H1 (cell line): ENCODE data around the gene SPATS1. TPM values are rescaled to one million over a fixed set of nuclear protein-coding genes. Genes with fewer than 3 reads are reported as not detected.
A peak's percentile ranks its signal among the peaks of the same experiment; 100 is the strongest.

Experiments used
- CTCF ChIA-PET: fragments of 300-600 bp; sonication (Branson Sonifier 250); formaldehyde crosslinking; loops from one replicate; lab custom pipeline; 2021; ENCODE audit not compliant: partially characterized antibody; lab: Charles Lee
- POLR2A ChIA-PET: fragments of 300-600 bp; sonication (Branson Sonifier 250); formaldehyde crosslinking; loops from one replicate; lab custom pipeline; 2021; ENCODE audit warnings: inconsistent platforms; ENCODE audit not compliant: partially characterized antibody; lab: Charles Lee
- DNase-seq, 2 experiments: peaks; one replicate each; pipeline versions ENCODE4 v3.0.0 to v3.0.0-alpha.2; 2010 to 2022; ENCODE audit warnings: low spot score in 2 of 2, low read depth in 1 of 2, mixed read lengths in 1 of 2
- FAIRE-seq: peaks from 2 replicates; lab custom pipeline; 2011; peaks lifted over from hg19 to GRCh38; lab: Jason Lieb, UNC
- H2AFZ ChIP-seq: 2 replicates; pipeline ENCODE4 v1.8.1; 2012; ENCODE audit warnings: low read length, inconsistent platforms
- H2AK5ac ChIP-seq: 2 replicates; pipeline ENCODE4 v1.6.1; 2013; ENCODE audit warnings: low read depth, low read length
- H2BK120ac ChIP-seq: replicated peaks from 2 replicates; pipeline ENCODE3; 2013; ENCODE audit warnings: low read depth, low read length, inconsistent platforms
- H2BK12ac ChIP-seq: 2 replicates; pipeline ENCODE4 v1.6.1; 2013; ENCODE audit warnings: low read depth, low read length
- H2BK15ac ChIP-seq: 2 replicates; pipeline ENCODE4 v1.6.1; 2013; ENCODE audit warnings: low read length
- H2BK20ac ChIP-seq: 2 replicates; pipeline ENCODE4 v1.6.1; 2013; ENCODE audit warnings: low read length
- H2BK5ac ChIP-seq: 2 replicates; pipeline ENCODE4 v1.6.1; 2013; ENCODE audit warnings: low read depth, low read length
- H3K14ac ChIP-seq: 2 replicates; pipeline ENCODE4 v1.6.1; 2013; ENCODE audit warnings: inconsistent platforms; ENCODE audit not compliant: insufficient read length
- H3K18ac ChIP-seq: 2 replicates; pipeline ENCODE4 v1.6.1; 2013; ENCODE audit warnings: low read length; ENCODE audit errors: extremely low read depth
- H3K23ac ChIP-seq: 2 replicates; pipeline ENCODE4 v1.6.1; 2013; ENCODE audit warnings: inconsistent platforms; ENCODE audit not compliant: insufficient read length
- H3K23me2 ChIP-seq: 2 replicates; pipeline ENCODE4 v1.6.1; 2013; ENCODE audit warnings: low read depth, low read length
- H3K27ac ChIP-seq: 2 replicates; pipeline ENCODE4 v1.6.1; 2011; ENCODE audit warnings: low read depth, low read length, inconsistent platforms
- H3K27me3 ChIP-seq, 4 experiments: replicated peaks in 1 of 4; 1 replicate in 1 of 4; 2 replicates in 3 of 4; pipeline versions ENCODE4 v1.6.1 to v1.8.1; 2011 to 2013; ENCODE audit warnings: low read length in 3 of 4, mild to moderate bottlenecking in 3 of 4, inconsistent platforms in 2 of 4, mixed read lengths in 2 of 4, moderate library complexity in 1 of 4; ENCODE audit not compliant: control insufficient read depth in 3 of 4, insufficient read depth in 3 of 4; ENCODE audit errors: extremely low read depth in 1 of 4
- H3K36me3 ChIP-seq, 4 experiments: 2 replicates each; pipeline versions ENCODE4 v1.6.1 to v1.8.1; 2011 to 2013; ENCODE audit warnings: mild to moderate bottlenecking in 4 of 4, low read length in 3 of 4, moderate library complexity in 2 of 4, control low read depth in 1 of 4, inconsistent platforms in 1 of 4; ENCODE audit not compliant: insufficient read depth in 4 of 4, control insufficient read depth in 2 of 4
- H3K4ac ChIP-seq: replicated peaks from 2 replicates; pipeline ENCODE3; 2013; ENCODE audit warnings: low read length, low read depth, mixed read lengths, inconsistent platforms; ENCODE audit not compliant: insufficient read length
- H3K4me1 ChIP-seq, 4 experiments: replicated peaks in 1 of 4; 1 replicate in 1 of 4; 2 replicates in 3 of 4; pipeline versions ENCODE4 v1.6.1 to v1.8.1; 2011 to 2013; ENCODE audit warnings: low read length in 3 of 4, inconsistent platforms in 2 of 4, mixed read lengths in 1 of 4; ENCODE audit not compliant: insufficient read depth in 4 of 4, control insufficient read depth in 3 of 4
- H3K4me2 ChIP-seq, 2 experiments: 2 replicates each; pipeline versions ENCODE4 v1.6.1 to v1.8.1; 2011 to 2013; ENCODE audit warnings: low read depth in 2 of 2, low read length in 2 of 2, control low read depth in 1 of 2, inconsistent platforms in 1 of 2, mild to moderate bottlenecking in 1 of 2; ENCODE audit not compliant: insufficient read depth in 1 of 2
- H3K4me3 ChIP-seq, 4 experiments: fragments of 200-600, 300-600 bp in 1 of 4; sonication (generic), shearing (Covaris generic), sonication (Bioruptor Twin) in 1 of 4; 2 replicates each; pipeline versions ENCODE4 v1.5.1 to v1.8.1; 2011 to 2016; ENCODE audit warnings: low read length in 4 of 4, low read depth in 3 of 4, control low read depth in 2 of 4, inconsistent platforms in 2 of 4, mild to moderate bottlenecking in 2 of 4, mixed read lengths in 1 of 4, moderate library complexity in 1 of 4; ENCODE audit not compliant: insufficient read depth in 2 of 4; ENCODE audit errors: extremely low read depth in 1 of 4
- H3K56ac ChIP-seq: replicated peaks from 2 replicates; pipeline ENCODE3; 2013; ENCODE audit warnings: low read depth, mild to moderate bottlenecking, mixed read lengths, low read length, inconsistent platforms; ENCODE audit not compliant: insufficient read length
- H3K79me1 ChIP-seq: 2 replicates; pipeline ENCODE4 v1.6.1; 2013; ENCODE audit warnings: low read depth, low read length, control low read depth
- H3K79me2 ChIP-seq, 2 experiments: 2 replicates each; pipeline versions ENCODE4 v1.6.1 to v1.8.1; 2012 to 2013; ENCODE audit warnings: low read length in 2 of 2, mild to moderate bottlenecking in 2 of 2, inconsistent platforms in 1 of 2; ENCODE audit not compliant: insufficient read depth in 2 of 2, control insufficient read depth in 1 of 2
- H3K9ac ChIP-seq, 4 experiments: replicated peaks in 1 of 4; 1 replicate in 1 of 4; 2 replicates in 3 of 4; pipeline versions ENCODE4 v1.6.1 to v1.8.1; 2011 to 2013; ENCODE audit warnings: low read depth in 3 of 4, low read length in 3 of 4, control low read depth in 2 of 4, mild to moderate bottlenecking in 2 of 4, moderate library complexity in 2 of 4, inconsistent platforms in 1 of 4; ENCODE audit errors: extremely low read depth in 1 of 4
- H3K9me3 ChIP-seq, 2 experiments: 2 replicates each; pipeline versions ENCODE4 v1.6.1 to v1.8.1; 2012 to 2013; ENCODE audit warnings: mild to moderate bottlenecking in 2 of 2, moderate library complexity in 2 of 2, control low read depth in 1 of 2, inconsistent platforms in 1 of 2, low read depth in 1 of 2, low read length in 1 of 2, mixed read lengths in 1 of 2; ENCODE audit not compliant: insufficient read depth in 2 of 2
- H4K20me1 ChIP-seq, 2 experiments: replicated peaks in 1 of 2; 2 replicates each; pipeline versions ENCODE3 to v1.8.1; 2011 to 2013; ENCODE audit warnings: inconsistent platforms in 2 of 2, low read length in 2 of 2, mild to moderate bottlenecking in 1 of 2; ENCODE audit not compliant: insufficient read depth in 2 of 2, control insufficient read depth in 1 of 2
- H4K5ac ChIP-seq: 2 replicates; pipeline ENCODE4 v1.6.1; 2013; ENCODE audit warnings: low read length, low read depth, mixed read lengths, inconsistent platforms; ENCODE audit not compliant: insufficient read length
- H4K8ac ChIP-seq: 2 replicates; pipeline ENCODE4 v1.8.0; 2013; ENCODE audit warnings: mild to moderate bottlenecking, moderate library complexity, low read length, inconsistent platforms; ENCODE audit not compliant: insufficient read depth; ENCODE audit errors: extremely low read depth
- H4K91ac ChIP-seq: replicated peaks from 2 replicates; pipeline ENCODE3; 2013; ENCODE audit warnings: low read length, mixed read lengths, inconsistent platforms; ENCODE audit not compliant: insufficient read length
- JUND ChIP-seq: IDR thresholded peaks from 2 replicates; pipeline ENCODE4 v1.6.1; 2011; ENCODE audit warnings: mild to moderate bottlenecking, improper control_type of control experiment, low read length
- POLR2AphosphoS5 ChIP-seq: IDR thresholded peaks from 2 replicates; pipeline ENCODE4 v1.6.1; 2011; ENCODE audit warnings: low read depth, low read length
- TCF12 ChIP-seq: IDR thresholded peaks from 2 replicates; pipeline ENCODE4 v1.6.1; 2011; ENCODE audit warnings: low read depth, mild to moderate bottlenecking, low read length
- WGBS, 2 experiments: shearing (Covaris generic) in 1 of 2; methylation state at CpG; one replicate each; pipeline versions ENCODE4 v1.1.6 to v1.1.7; 2013 to 2015; ENCODE audit warnings: low lambda C conversion rate in 2 of 2, mixed read lengths in 2 of 2, inconsistent platforms in 1 of 2, low coverage in 1 of 2, missing lambda C conversion rate in 1 of 2; ENCODE audit not compliant: insufficient replicate concordance in 2 of 2, insufficient coverage in 1 of 2, insufficient read length in 1 of 2; ENCODE audit errors: extremely low coverage in 1 of 2, missing lambda C conversion rate in 1 of 2; 5-methylcytosine and 5-hydroxymethylcytosine counted together
- polyA plus RNA-seq, 7 experiments: library from polyadenylated mRNA; depleted of rRNA in 3 of 7; stranded (reverse) in 5 of 7; unstranded in 2 of 7; fragments of >200 nt in 5 of 7; fragments of 200-250 nt in 2 of 7; gene quantifications; 1 replicate in 5 of 7; 2 replicates in 1 of 7; 4 replicates in 1 of 7; pipeline versions ENCODE4 v1.2.1 to v1.2.3, GENCODE V29; 2011 to 2013; ENCODE audit warnings: missing spikeins in 2 of 7, mixed read lengths in 2 of 7
- total RNA-seq: library from RNA; stranded (reverse); fragmentation: NEBNext Ultra II Directional; extraction: Animal tissue kit (Norgen Biotek cat#: 25700); gene quantifications from 2 replicates; pipeline ENCODE4 v1.2.1, GENCODE V29; 2021

The SPATS1 gene
- total and polyA plus RNA-seq, 2 of the 8 experiments (the other 6 are each of a cell fraction or from before 2014, with no cell fraction given) = not detected

- FAIRE-seq (no peak), DNase-seq (no peak)
- Histone ChIP-seq H3K56ac (no peak overlapping the region), H3K18ac (no peak overlapping the region), H4K91ac (no peak overlapping the region), H3K4me3 (no peak overlapping the region), H2BK20ac (no peak overlapping the region), H3K27me3 (no peaks in the 10 kb centered on the region), H3K4ac (no peak overlapping the region), H2AFZ (no peak overlapping the region), H3K9me3 (no peaks in the 10 kb centered on the region), H4K8ac (no peak overlapping the region), H3K4me2 (no peak overlapping the region), H2BK12ac (no peak overlapping the region), H2AK5ac (no peak overlapping the region), H4K20me1 (peaks cover 2 to 4% of the 10 kb centered on the region in 2 experiments), H2BK5ac (no peak overlapping the region), H3K14ac (no peak overlapping the region), H2BK120ac (no peak overlapping the region), H3K79me1 (peaks cover 1% of the 10 kb centered on the region; the same call in 1 of the 2 replicates), H3K36me3 (peaks cover 28 to 79% (median 71%) of the 10 kb centered on the region in 4 experiments), H3K23me2 (no peaks in the 10 kb centered on the region), H3K9ac (no peak overlapping the region), H3K27ac (no peak overlapping the region), H3K79me2 (peaks cover 0 to 9% of the 10 kb centered on the region in 2 experiments; a peak in 2 of 4 replicates), H2BK15ac (no peak overlapping the region), H4K5ac (no peak overlapping the region), H3K4me1 (peaks cover 0 to 8% (median 3%) of the 10 kb centered on the region in 4 experiments; a peak in 5 of 7 replicates), H3K23ac (no peak overlapping the region)
- ChIA-PET CTCF (interaction anchor here (0.6 to 13.9 kb wide), 7 partner anchors 5 to 37 kb away, joined by 3 to 330 read pairs (median 69); partner anchors contain the start of genes NFKBIE and TMEM151B), POLR2A (interaction anchor here (0.6 to 6.9 kb wide), 8 partner anchors 9 to 674 kb away, joined by 3 to 81 read pairs (median 4); partner anchors contain the start of genes HSP90AB1 and SLC35B2)
- WGBS, 2 experiments = 95% methylated on average over 10 of the region's 10 CpGs; no CpG with 5 or more reads in 1 of the 2 experiments
- TF ChIP-seq POLR2AphosphoS5 (0 out of 2 replicates have a peak, but pooled peaks have one; percentile 34), JUND (no peak), TCF12 (no peak)
Measured at GRCh38 chr6:44307217-44307616, 35.2 kb upstream of the SPATS1 start.
